ENCODE data around the gene NR1H4.
"Not testable (repeated sequence)": the region's sequence is repeated elsewhere in the genome, so short reads cannot be mapped to it uniquely, and the experiment has no call there.

Gene NR1H4

DNA sequence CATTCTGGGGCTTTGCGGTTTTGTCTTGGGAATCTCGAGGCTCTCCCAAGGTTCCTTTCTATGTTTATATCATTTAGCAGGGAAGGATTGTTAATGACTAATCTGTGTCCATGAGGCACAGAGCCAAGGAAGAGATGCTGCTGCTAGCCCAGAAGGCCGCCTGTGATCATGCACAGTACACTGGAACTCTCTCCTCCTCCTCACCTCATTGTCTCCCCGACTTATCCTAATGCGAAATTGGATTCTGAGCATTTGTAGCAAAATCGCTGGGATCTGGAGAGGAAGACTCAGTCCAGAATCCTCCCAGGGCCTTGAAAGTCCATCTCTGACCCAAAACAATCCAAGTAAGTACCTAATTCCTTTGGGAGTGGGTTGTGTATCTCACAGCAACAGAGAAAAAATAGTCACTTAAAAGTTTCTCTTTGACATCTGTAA, at the start of gene NR1H4:
NR1H4 (plus strand) TSS at position 151 of the 435 bp plus-strand sequence. CDS start 19,458 bp downstream, outside the sequence.
- DNase-seq, result no peak

DNA sequence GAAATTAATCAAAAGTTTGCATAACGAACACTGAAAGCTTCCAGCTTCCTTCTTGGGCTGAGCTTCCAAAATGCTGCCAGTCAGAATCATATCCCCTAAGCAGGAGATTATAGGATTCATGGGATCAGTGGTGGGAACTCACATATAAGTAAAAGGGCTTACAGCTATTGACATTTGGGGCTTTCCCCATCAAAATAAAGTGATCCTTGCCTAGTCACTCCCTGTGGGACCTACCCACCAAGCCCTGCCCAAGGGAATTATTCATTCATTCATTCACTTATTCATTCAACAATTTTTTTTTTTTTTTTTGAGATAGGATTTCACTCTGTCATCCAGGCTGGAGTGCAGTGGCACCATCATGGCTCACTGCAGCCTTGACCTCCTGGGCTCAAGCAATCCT, 47.5 kb upstream of the NR1H4 start:
- no peak for DNase-seq

DNA sequence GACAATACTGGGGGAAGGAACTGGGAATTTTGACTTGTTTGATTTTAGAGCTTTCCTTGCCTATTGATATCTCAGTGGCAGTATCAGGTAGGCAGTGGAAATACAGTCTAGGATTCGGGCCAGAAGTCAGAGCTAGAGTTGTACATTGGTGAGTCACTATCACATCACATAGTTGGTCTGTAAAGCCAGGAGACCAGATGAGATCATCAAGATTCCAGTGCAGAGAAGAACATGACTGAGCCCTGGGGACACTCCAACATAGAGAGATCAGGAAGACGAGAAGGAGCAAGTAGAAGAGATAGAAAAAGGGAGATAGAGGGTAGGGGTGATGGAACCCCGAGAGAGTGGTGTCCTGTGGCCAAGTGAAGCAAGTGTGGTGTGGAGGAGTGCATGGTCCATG, 46.6 kb upstream of the NR1H4 start:
- no peak for DNase-seq

DNA sequence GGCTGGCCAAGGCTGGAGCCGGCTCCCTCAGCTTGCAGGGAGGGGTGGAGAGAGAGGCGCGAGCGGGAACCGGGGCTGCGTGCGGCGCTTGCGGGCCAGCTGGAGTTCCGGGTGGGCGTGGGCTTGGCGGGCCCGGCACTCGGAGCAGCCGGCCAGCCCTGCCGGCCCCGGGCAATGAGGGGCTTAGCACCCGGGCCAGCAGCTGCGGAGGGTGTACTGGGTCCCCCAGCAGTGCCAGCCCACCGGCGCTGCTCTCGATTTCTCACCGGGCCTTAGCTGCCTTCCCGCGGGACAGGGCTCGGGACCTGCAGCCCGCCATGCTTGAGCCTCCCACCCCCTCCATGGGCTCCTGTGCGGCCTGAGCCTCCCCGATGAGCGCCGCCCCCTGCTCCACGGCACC, 43.4 kb upstream of the NR1H4 start:
- DNase-seq, result not testable (repeated sequence)

DNA sequence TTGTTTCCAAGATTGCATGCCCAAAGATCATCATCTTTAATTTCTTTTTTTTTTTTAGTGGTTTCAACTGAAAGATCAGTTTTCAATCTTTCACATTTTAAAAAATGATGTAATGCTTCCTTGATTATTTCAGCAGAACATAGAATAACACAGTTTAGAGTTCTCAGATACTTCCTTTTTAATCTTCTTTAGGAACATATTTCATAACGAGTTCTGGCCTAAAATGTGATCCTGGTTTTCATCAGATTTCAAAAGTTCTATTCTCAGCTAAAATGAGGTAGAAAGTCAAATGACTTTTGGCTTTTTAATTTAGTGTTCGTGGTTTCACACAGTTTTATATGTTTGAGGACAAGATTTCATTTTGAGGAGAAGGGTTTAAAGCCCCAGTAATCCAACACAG, 40.0 kb upstream of the NR1H4 start:
- no peak for DNase-seq

DNA sequence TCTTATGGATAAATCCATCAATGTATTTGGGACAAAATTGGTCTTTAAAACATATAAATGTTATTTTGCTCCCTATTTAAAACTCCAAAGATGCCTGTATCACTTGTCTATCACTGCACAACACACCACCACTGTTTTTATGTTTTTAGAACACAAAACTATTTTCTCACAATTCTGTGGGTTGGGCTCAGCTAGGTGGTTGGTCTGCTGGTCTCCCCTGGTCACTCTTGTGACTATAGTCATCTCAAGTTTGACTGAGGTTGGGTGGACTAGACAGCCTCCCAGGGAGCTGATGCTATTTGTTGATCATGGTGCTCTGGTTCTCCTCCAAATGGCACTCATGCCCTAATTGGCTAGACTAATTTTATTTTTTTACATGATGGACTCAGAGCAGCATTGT, 39.5 kb upstream of the NR1H4 start:
- no peak for DNase-seq

DNA sequence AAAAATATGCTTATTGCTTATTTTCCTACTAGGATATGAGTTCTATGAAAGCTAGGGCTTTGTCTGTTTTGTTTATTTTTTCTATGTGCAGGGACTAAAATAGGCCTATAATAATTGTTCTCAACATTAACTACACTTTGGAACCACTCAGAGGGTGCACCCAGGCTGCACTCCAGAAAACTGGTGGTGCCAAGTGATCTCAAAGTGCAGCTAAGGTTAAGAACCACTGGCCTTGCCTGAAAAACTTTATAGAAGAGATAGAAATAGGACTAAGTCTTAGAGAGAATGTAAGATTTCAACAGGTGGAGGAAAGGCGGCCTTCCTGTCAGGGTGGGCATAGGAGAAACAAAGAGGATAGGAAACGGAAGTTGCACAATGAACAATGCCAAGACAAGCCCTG, 37.7 kb upstream of the NR1H4 start:
- DNase-seq, result no peak

DNA sequence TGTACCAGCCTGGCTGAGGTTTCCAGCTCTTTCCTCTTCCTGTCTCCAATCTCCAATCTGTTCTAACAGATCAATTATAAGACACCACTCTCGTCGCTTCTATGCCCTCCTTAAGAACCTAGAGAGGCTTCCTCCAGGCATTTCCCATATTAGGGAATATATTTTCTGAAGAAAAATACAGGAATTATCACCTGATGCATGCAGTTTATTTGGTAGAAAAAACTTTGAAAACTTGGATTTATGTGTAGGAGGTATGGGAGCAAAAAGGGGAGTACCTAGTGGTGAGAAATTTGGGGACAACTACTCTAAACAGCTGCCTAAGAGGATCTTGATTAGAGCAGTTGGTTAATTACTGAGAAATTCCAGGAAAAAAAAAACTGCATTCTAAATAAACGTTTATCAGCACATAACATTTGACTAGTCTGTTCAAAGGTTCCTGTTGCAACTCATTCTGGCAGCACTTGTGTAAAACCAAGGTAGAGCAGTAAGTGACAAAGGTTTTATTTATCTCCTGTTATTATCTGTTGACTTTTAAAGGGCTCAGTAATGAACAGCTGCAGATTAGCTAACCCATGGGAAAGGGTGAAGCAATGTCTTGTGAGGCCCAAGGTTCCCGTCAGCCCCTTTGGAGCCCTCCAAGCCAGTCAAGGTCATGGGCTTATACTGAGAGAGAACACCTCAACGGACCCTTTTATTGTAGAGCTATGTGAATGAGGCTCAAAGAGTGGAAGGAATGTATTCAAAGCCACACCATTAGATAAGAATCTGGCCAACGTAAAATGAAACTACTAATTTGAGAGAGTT, 36.4 kb upstream of the NR1H4 start:
- no peak for DNase-seq

DNA sequence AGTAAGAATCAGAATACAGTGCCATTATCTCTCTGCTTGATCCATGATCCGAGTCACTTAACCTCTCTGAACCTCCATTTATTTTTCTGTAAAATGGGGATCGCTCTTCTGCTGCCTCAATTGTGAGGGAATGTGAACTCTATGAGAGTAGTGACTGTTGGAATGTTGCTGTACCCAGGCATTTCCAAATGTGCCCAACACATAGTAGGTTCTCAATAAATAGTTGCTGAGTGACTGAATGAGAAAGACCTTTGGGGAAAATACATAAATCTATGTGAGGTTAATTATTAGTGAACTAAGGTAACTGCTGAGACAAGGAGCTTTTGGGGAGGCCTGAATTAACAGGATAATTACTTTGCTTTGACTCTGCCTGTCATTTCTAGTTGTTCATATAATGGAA, 33.9 kb upstream of the NR1H4 start:
- no peak for DNase-seq

DNA sequence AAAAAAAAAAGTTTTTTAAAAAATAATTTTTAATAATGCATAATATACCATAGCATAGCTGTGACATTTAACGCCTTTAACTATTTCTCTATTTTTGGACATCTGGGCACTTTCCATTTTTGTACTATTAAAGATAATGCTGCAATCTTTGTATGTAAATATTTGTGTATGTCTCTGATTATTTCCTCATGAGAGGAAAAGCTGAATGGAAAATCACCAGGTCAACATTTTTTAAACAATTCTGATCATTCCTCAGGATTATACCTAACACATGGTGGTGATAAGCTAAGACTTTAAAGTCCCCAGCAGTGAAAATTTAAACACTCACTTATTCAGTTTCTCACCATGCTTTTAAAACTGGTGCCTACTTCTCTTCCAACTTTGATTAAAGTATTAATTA, 31.3 kb upstream of the NR1H4 start:
- DNase-seq, result no peak

DNA sequence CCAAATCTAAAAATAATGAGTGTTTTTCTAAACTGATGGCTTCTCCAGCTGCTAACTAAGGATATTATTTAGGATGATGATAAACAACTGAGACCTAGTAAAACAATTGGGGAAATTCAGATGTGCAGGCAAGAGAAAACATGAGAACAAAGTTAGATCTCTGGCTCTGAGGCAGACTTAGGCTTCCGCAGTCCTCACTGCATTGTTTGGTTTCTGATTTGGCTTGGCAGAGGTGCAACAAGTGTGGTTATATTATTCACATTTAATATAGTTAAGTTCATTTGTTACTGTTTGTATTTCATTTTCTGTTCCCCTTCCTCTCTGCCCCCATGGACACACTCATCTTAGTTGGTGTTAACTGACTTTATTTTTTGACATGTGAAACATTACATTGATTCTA, 30.2 kb upstream of the NR1H4 start:
- no peak for DNase-seq

DNA sequence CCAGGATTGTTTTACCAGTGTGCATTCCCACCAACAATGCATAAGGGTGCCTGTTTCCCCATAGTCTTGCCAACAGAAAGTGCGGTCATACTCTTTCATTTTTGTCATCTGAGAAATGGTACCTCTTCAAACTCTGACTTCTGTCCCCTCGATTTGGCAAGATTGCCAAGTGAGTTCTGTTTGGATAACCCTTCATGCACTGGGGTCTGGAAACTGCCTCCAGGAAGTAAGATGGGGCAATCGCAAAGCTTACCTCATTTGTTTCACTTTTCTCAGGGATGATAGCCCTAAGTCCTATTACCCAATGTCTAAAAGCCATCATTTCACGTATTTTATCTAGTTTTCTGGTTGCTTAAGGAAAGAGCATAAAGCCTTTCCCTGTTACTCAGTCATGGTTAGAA, 28.6 kb upstream of the NR1H4 start:
- no peak for DNase-seq

DNA sequence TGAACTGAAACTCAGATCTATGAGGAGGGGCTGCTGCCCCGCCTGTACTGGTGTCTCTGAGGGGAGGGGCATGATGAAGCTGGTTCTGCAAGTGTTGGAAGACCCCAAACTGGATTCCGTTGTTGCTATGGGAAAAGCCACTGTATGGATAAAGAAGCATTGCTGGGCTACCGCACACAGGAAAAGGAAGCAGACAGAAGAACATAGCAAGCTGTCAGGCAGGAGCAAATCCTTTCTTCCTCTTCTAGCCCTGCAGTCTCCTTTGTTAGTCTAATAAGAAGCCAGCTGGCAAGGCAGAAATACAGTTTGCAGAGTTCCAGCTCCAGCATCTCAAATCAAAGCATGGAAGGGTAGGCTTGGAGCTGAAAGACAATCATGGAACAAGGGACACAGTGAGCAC, 26.3 kb upstream of the NR1H4 start:
- no peak for DNase-seq

DNA sequence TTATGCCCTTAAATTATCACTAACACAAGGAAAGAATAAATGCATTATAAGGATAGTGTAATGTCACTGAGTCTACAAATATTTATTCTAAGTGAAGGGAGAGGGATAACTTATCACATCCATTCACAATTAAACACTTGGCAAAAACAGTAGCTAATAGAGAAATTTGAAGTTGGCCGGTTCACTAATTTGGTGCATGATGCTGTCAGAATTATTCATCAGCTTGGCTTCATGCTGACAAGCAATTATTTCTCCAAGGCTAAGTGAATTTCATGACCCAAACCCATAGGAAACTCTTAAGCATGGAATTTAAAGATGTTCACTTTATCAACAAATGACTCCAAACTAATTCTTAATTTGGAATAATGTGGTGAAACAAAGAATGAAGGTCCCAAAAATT, 25.0 kb upstream of the NR1H4 start:
- DNase-seq, result no peak

DNA sequence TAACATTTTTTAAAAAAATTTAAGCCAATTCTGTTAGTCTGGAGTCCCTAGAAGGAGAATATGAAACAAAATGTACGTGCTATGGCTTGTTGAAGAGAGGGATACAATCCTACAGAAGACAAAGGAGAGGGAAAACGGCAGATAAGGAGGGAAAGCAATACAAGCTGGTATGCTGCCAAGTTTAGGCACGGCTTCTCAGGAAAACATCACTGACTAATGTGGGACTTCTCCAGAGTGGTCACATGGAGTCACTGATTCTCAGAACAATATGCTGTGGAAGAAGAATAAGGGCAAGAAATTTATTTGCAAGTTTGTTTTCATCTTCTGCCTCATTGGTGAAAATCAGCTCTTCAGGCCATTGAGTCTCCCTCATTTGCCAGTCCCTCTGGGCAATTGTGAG, 22.9 kb upstream of the NR1H4 start:
- DNase-seq, result no peak

DNA sequence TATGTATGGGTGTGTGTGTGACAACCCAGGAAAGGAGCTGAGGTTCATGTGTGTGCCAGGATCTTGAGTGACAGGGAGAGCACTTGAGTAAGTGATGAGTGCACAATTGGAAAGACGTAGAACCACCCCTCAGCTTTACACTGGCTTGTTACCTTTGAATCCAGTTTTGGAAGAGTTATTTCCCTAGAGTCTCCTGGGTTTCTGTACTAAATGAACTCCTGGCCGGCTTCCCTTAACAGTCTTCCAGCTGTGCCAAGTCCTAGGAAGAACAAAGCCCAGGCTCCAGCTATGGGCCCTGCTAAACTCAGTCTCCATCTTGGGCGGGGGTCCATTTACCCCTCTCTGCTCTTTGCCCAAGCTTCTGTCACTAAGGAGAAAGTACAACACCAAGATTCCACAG, 19.7 kb upstream of the NR1H4 start:
- DNase-seq, result no peak

DNA sequence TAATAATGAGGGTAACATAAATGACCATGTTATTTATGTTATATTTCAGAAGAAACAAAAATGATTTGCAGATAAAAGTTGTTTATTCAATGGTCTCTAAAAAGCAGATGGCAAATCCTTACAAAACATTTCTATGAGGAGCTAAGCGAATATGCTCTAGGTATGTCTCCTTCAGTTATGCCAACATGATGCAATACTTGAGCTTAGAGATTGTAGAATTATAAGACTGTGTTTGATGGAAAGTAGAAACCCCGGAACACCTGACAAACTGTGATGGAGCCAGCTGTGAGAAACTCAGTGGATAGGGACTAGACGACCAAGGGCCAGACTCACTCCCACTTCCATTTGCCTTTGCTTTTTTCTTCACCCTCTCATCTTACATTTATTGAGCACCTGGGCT, 17.8 kb upstream of the NR1H4 start:
- DNase-seq, result no peak

DNA sequence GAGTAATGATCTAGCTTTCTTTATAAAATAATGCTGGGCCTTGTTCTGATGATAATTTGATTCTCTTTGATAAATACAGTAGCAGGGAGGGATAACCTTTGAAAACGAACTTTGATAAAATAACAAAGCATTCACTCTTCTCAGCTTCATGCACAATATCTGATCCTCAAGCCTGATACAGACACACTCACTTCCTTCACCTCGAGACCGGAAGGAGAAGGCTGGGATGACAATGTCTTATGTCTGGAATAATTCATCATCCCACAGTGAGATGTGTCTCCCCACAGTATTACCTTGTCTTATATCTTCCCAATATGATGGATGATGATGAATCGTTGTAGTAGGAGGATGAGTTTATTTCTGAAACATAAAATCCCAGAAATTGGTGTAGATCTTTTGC, 15.5 kb upstream of the NR1H4 start:
- DNase-seq, result no peak

DNA sequence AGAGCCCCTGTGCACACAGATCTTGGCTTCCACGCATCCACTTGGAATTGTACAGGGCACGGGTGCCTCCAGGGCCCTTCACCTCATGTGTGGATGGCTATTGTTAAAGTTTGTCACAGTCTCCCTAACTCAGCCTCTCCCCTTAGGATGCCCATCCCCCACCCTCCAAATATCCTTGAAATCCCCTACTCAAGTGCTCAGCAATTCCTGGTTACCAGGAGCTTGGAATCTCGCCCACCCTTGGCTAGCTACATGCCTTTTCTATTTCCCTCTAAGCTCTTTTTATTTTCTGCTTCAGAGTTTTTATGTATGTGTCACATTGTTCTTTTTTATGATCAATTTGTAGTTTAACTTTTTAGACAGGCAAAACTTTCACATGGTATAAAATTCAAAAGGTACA, 13.0 kb upstream of the NR1H4 start:
- no peak for DNase-seq

DNA sequence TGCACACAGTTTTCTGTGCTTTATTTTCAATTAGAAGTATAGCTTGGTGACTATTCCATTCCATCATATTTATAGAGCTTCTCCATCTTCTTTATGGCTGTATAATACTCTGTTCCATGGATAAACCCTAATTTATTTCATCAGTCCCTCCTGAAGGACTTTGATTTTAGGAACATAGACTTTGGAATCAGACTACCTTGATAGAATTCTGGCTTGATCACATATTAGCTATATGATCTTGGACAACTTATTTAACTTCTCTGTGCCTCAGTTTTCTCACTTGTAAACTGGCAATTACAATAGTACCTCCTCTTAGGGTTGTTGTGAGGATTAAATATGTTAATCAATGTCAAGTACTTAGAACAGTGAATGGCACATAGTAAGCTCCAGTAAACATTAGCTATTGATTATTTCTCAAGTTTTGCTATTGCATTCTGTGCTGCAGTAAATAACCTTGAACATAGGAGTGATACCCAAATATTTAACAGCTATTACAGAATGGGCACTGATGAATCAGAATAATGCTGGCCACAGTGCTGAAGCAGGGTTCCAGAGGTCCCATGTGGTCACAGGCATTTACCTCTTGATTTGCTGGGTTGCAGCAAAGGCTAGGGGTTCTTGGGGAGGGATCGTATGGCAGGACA, 12.2 kb upstream of the NR1H4 start:
- DNase-seq, result no peak

DNA sequence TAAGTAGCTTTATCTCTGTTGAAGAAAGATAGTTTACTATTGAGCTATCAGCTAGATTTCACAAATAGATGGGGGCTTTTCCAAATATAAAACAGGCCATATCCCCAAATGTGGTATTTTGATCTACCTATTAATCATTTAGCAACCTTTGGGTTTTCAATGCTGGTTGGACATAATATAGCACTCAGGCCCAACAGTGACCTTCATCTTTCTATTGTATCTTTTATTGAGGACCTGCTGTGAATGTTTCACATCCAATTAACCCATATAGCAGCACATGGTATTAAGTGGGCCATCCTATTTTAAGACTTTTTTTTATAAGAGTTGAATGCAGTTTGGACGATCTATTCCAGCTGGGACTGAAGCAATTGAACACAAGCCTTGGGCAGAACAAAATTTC, 10.0 kb upstream of the NR1H4 start:
- DNase-seq, result no peak

DNA sequence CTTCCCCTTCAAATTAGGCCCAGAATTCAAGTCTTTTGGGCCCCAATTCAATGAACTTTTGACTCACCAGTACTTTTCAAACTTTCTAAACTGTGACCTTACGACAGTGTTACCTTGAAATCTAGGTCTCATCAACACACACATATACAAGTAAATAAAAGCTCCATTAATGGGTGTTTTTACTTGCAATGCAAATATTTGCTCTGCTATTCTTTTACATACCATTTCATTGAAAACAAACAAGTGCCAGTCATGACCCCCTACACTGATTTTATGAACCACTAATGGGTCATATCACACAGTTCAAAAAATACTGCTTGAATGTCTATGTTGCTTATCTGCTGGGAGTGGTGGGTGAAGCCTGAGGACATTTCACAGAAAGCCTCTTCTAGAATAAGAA, 9.1 kb upstream of the NR1H4 start:
- DNase-seq, result no peak

DNA sequence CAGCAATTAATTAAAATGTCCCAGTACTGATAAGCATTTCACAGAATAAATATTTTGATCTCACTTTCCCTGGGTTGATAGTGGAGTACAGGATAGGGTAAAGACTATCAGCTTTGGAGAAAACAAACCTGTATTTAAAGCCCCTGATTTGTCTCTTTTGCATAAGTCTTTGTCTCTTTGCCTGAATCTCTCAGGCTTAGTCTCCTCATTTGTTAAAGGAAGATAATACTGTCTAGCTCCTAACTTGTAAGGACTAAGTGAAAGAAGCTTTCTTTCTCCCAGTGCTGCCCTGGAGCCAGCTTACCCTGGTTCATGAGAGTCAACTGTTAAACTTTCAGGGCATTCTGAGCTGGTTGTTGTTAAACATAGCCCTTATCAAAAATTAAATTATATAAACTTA, 5.5 kb upstream of the NR1H4 start:
- no peak for DNase-seq

DNA sequence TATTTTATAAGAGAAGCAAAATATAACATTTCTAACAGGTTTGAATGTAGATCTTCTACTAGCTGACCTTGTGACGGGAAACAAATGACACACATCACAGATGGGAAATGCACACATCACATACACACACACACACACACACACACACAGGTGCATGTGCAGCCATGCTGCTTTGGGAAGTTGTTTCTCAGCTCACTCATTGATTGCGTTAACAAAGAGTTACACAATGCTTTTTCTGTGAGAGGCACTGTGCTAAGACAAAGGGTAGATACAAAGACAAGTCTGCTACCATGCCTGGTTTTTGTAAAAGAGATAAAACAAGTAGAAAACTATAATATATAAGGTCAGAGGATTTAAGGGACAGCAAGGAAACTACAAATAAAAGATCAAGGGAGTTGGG, 1.3 kb upstream of the NR1H4 start:
- no peak for DNase-seq
